ENCODE data around the gene VPS36.

Gene VPS36

GRCh38 chr13:52451135-52451804, 836 bp upstream of the VPS36 start:
- DNase-seq (ENCODE audit: extremely low spot score): no peak
- CTCF ChIA-PET: interaction anchor here (0.6 to 1.8 kb wide), 14 partner anchors 9 to 323 kb away, joined by 3 to 11 read pairs (median 4); partner anchors contain the start of genes NEK3 and THSD1
- TF ChIP-seq FOXM1 (IDR thresholded peaks at IDR 0.05; ENCODE audit: borderline replicate concordance) (no peak), L3MBTL2 (conservative IDR thresholded peaks at IDR 0.05) (no peak), ARNT (IDR thresholded peaks at IDR 0.05) (no peak), BHLHE40 (IDR thresholded peaks at IDR 0.05; ENCODE audit: borderline replicate concordance) (no peak), ZNF384 (IDR thresholded peaks at IDR 0.05) (no peak), SUZ12 (IDR thresholded peaks at IDR 0.05) (no peak), CTBP1 (IDR thresholded peaks at IDR 0.05; ENCODE audit: borderline replicate concordance) (no peak), ELF4 (IDR thresholded peaks at IDR 0.05) (no peak), HDGF (IDR thresholded peaks at IDR 0.05; ENCODE audit: borderline replicate concordance) (no peak), FOXK2 (IDR thresholded peaks at IDR 0.05) (no peak)
- POLR2A ChIA-PET: interaction anchor here (0.6 to 1.5 kb wide), 4 partner anchors 12 to 202 kb away, joined by 3 read pairs; partner anchors contain the start of gene SUGT1

DNA sequence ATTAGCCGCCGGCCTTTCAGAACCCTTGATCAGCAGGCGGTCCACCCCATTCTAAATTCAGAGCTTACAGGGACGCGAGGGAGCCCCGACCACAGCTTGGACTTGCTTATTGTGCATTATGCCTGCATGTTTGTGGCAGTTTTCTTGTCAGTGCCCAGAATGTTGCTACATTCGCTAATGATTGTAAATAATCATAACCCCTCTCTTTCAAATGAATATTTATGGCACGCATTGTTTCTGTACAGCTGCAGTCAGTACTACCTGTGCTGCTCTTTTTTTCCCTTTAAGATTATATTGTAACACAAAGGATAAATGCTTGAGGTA, 321 bp upstream of the VPS36 start:
- ChIA-PET POLR2A (interaction anchor here (0.8 to 1.5 kb wide), 2 partner anchors 12 to 23 kb away, joined by 3 read pairs; no protein-coding TSS in a partner anchor), CTCF (interaction anchor here (0.6 to 1.8 kb wide), 14 partner anchors 9 to 323 kb away, joined by 3 to 11 read pairs (median 4); partner anchors contain the start of genes NEK3 and THSD1)
- no peak for DNase-seq (ENCODE audit: extremely low spot score)
- TF ChIP-seq SP1 (IDR thresholded peaks at IDR 0.05) (no peak), LEF1 (IDR thresholded peaks at IDR 0.05; ENCODE audit: borderline replicate concordance) (no peak), L3MBTL2 (conservative IDR thresholded peaks at IDR 0.05) (no peak), FOXA1 (IDR thresholded peaks at IDR 0.05) (no peak), ARNT (IDR thresholded peaks at IDR 0.05) (no peak), SUZ12 (IDR thresholded peaks at IDR 0.05) (no peak), ELF4 (IDR thresholded peaks at IDR 0.05) (no peak), FOXK2 (IDR thresholded peaks at IDR 0.05) (no peak), FOXM1 (IDR thresholded peaks at IDR 0.05; ENCODE audit: borderline replicate concordance) (no peak), PKNOX1 (IDR thresholded peaks at IDR 0.05) (no peak), CTBP1 (IDR thresholded peaks at IDR 0.05; ENCODE audit: borderline replicate concordance) (no peak), HDGF (IDR thresholded peaks at IDR 0.05; ENCODE audit: borderline replicate concordance) (no peak), BHLHE40 (IDR thresholded peaks at IDR 0.05; ENCODE audit: borderline replicate concordance) (no peak), NFRKB (IDR thresholded peaks at IDR 0.05) (no peak), ZNF384 (IDR thresholded peaks at IDR 0.05) (no peak), TARDBP (IDR thresholded peaks at IDR 0.05) (no peak)

- no peak for TF ChIP-seq ZNF384 (IDR thresholded peaks at IDR 0.05)
- no peak for TF ChIP-seq SUZ12 (IDR thresholded peaks at IDR 0.05)
- TF ChIP-seq HDGF (IDR thresholded peaks at IDR 0.05; ENCODE audit: borderline replicate concordance): no peak
- no peak for TF ChIP-seq ELF4 (IDR thresholded peaks at IDR 0.05)
- TF ChIP-seq SP1 (IDR thresholded peaks at IDR 0.05): no peak
- no peak for TF ChIP-seq ARNT (IDR thresholded peaks at IDR 0.05)
- TF ChIP-seq PKNOX1 (IDR thresholded peaks at IDR 0.05): no peak
- ChIA-PET POLR2A (interaction anchor here (1.5 kb wide), 1 partner anchor 255 kb away, joined by 5 read pairs; no protein-coding TSS in a partner anchor), CTCF (interaction anchor here (0.9 to 1.8 kb wide), 4 partner anchors 11 to 106 kb away, joined by 3 to 11 read pairs (median 6); partner anchors contain the start of gene THSD1)
- no peak for DNase-seq (ENCODE audit: extremely low spot score)
Observed at GRCh38 chr13:52449331-52450011, 963 bp downstream of the VPS36 start.

DNA sequence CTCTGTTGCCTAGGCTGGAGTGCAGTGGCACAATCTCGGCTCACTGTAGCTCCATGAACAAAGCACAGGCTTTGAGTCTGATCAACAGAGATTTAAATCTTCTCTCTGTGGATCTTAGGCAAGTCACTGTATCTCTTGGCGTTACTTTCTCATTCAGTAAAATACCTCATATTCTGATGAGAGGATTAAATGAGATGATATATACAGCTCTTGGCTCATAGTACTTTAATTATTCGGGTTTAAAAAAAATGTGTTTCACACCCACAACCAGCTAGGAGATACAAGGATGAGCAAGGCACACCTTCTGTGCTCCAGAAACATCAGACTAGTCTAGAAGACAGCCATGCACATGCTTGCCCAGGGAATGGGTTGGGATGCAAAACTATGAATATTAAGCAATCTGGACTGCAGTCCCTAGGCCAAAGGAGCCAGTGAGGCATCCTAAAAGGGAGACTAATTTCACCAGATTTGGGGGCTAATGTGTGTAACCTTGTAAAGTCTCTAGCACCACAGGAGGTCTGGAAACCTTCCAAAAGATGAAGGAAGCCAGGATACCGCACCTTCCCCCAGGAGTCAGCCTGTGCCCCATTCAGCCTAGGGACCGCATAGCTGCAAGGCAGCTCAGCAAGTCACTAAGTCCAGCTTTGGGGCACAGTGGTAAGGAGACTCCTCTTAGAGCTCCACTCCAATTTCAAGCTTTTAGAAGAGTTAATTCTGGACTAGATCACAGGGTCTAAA, 2.5 kb downstream of the VPS36 start:
- no peak for DNase-seq (ENCODE audit: extremely low spot score)
- no peak for TF ChIP-seq CTBP1 (IDR thresholded peaks at IDR 0.05; ENCODE audit: borderline replicate concordance)
- TF ChIP-seq ELF4 (IDR thresholded peaks at IDR 0.05): no peak
- TF ChIP-seq ARNT (IDR thresholded peaks at IDR 0.05): no peak
- TF ChIP-seq BHLHE40 (IDR thresholded peaks at IDR 0.05; ENCODE audit: borderline replicate concordance): no peak
- no peak for TF ChIP-seq L3MBTL2 (conservative IDR thresholded peaks at IDR 0.05)
- no peak for TF ChIP-seq SP1 (IDR thresholded peaks at IDR 0.05)
- TF ChIP-seq ZNF384 (IDR thresholded peaks at IDR 0.05): no peak
- TF ChIP-seq FOXM1 (IDR thresholded peaks at IDR 0.05; ENCODE audit: borderline replicate concordance): no peak
- TF ChIP-seq PKNOX1 (IDR thresholded peaks at IDR 0.05): no peak
- no peak for TF ChIP-seq SUZ12 (IDR thresholded peaks at IDR 0.05)
- TF ChIP-seq FOXA1 (IDR thresholded peaks at IDR 0.05): no peak
- TF ChIP-seq HDGF (IDR thresholded peaks at IDR 0.05; ENCODE audit: borderline replicate concordance): no peak
- no peak for TF ChIP-seq FOXK2 (IDR thresholded peaks at IDR 0.05)
- no peak for TF ChIP-seq TARDBP (IDR thresholded peaks at IDR 0.05)
- POLR2A ChIA-PET: interaction anchor here (1.2 to 1.5 kb wide), 3 partner anchors 8 to 254 kb away, joined by 3 to 5 read pairs (median 3); no protein-coding TSS in a partner anchor
- CTCF ChIA-PET: no interaction called here

DNA sequence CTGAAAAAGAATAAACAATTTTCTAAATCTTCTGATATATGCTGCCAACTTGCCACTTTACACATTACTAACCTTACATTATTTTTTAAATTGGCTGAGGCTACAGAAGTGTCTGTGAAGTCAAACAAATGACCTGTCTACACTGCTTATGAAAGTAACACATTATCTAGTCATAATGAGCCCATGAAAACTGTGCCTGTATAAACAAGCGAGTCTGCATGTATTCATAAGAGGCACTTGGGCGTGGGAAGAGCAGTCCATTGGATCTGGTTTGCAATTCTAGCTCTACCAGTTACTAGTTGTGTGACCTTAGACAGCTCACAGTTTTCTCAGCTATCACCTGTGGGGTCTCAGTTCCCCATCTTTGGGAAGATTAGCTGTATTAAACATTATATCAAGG, 3.1 kb downstream of the VPS36 start:
- ChIA-PET CTCF (no interaction called here), POLR2A (interaction anchor here (1.2 to 1.4 kb wide), 2 partner anchors 9 to 170 kb away, joined by 3 read pairs; no protein-coding TSS in a partner anchor)
- no peak for DNase-seq (ENCODE audit: extremely low spot score)
- no peak for TF ChIP-seq BHLHE40 (IDR thresholded peaks at IDR 0.05; ENCODE audit: borderline replicate concordance)
- no peak for TF ChIP-seq L3MBTL2 (conservative IDR thresholded peaks at IDR 0.05)
- TF ChIP-seq TARDBP (IDR thresholded peaks at IDR 0.05): no peak
- no peak for TF ChIP-seq HDGF (IDR thresholded peaks at IDR 0.05; ENCODE audit: borderline replicate concordance)
- no peak for TF ChIP-seq ELF4 (IDR thresholded peaks at IDR 0.05)
- no peak for TF ChIP-seq SUZ12 (IDR thresholded peaks at IDR 0.05)
- no peak for TF ChIP-seq FOXM1 (IDR thresholded peaks at IDR 0.05; ENCODE audit: borderline replicate concordance)
- no peak for TF ChIP-seq ZNF384 (IDR thresholded peaks at IDR 0.05)
- no peak for TF ChIP-seq ARNT (IDR thresholded peaks at IDR 0.05)
- no peak for TF ChIP-seq PKNOX1 (IDR thresholded peaks at IDR 0.05)
- no peak for TF ChIP-seq NFRKB (IDR thresholded peaks at IDR 0.05)
- TF ChIP-seq LEF1 (IDR thresholded peaks at IDR 0.05; ENCODE audit: borderline replicate concordance): no peak
- no peak for TF ChIP-seq CTBP1 (IDR thresholded peaks at IDR 0.05; ENCODE audit: borderline replicate concordance)
- no peak for TF ChIP-seq SP1 (IDR thresholded peaks at IDR 0.05)
